HG02678 (cell line): ENCODE data around the gene IFI27.
"Not testable (repeated sequence)": the region's sequence is repeated elsewhere in the genome, so short reads cannot be mapped to it uniquely, and the experiment has no call there.

Experiments
- ATAC-seq: cut with Tn5 transposase; IDR thresholded peaks from one replicate; pipeline ENCODE4 v1.9.1; 2021; ENCODE audit warnings: mild to moderate bottlenecking, moderate library complexity; ENCODE audit not compliant: unreplicated experiment

Gene IFI27

DNA sequence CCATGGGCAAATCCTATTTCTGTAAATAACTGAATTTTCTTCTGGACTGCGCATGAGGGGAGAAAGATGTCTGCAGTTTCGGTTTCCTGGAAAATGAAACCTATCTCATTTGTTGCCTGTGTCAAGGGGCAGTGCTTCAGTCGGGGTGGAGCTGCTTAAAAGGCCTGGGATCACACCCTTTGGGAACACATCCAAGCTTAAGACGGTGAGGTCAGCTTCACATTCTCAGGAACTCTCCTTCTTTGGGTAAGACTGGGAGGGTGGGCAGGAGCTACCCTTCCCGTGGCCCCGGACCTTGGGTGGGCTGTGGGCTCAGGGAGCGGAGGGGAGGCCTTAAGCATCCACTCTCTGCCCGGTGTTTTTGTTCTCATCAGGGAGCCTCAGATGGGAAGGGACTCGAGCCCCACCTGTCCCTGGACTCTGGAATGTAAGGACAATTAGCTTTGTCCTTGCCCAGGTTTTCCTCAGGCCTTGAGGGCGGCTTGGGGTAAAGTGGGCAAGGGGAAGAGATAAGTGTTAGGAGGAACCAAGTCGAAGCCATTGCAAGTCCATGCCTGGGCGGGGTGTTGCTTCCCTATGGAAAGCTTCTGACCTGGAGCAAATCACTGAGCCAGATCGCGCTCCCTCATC, at the start of gene IFI27:
TSS of gene IFI27 (plus strand) at position 185 of the 630 bp plus-strand sequence.
- ATAC-seq: no peak

DNA sequence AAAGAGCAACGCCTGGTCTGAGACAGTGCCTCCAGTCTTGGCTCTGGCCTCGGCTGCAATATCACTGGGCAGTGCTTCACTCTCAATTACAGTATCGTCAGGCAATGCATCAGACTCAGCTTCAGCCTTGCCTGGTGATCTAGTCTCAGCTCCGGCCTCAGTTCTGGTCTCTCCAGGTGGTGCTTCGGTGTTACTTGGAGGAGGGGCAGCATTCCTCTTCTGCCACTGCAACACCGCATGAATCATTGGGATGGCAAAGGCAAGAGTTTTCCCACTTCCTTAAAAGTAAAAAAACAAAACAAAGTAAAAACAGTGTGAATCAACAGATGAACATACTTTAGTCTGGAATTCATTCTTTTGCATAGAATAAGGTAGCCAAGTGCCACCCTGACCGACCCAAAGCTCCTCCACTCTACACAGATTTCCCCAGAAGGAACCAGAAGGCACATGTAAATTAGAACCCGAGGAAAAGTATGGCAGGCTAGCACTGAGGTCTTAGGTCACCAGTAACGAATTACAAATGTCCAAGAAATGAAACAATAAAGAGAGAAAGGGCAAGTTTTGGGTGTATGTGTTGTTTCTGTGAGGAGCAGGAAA, 48.1 kb upstream of the IFI27 start:
- ATAC-seq: no peak

DNA sequence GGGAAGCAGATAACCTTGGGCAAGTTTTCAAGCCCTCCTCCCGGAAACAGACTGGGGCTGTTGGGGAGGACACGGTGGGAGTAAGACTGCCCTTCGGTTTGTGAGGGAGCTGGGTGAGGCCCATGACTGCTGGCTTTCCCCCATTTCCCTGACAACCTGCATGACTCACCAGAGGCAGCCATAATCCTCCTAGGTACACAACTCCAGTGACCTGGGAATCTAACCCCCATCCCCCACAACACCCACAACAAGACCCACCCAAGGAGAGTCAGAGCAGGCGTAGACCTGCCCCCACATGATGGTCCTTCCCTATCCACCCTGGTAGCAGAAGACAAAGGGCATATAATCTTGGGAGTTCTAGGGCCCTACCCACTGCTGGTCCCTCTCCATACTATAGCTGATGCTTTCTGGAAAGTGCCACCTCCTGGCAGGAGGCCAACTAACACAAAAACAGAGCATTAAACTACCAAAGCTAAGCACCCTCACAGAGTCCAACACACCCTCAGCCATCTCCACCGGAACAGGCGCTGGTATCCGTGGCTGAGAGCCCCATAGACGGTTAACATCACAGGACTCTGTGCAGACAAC, 44.4 kb upstream of the IFI27 start:
- no peak for ATAC-seq

DNA sequence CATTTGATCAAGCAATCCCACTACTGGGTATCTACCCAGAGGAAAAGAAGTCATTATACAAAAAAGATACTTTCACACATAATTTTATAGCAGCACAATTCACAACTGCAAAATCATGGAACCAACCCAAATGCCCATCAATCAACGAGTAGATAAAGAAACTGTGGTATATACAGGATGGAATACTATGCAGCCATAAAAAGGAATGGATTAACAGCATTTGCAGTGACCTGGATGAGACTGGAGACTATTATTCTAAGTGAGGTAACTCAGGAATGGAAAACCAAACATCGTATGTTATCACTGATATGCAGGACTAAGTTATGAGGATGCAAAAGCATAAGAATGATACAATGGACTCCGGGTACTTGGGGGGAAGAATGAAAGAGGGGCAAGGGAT, 38.5 kb upstream of the IFI27 start:
- not testable (repeated sequence) for ATAC-seq

DNA sequence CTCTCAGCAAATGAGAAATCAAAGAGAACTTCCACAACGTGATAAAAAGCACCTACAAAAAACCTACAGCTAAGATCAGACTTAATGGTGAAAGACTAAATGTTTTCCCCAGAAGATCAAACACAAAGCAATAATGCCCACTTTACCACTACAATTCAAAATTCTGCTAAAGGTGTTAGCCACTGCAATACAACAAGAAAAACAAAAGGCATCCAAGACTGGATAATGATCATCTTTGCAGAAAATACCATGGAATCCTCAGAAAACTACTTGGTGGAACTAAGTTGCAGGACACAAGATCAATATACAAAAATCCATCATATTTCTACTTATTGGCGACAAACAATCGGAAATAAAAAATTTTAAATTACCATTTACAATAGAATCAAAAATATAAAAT, 36.0 kb upstream of the IFI27 start:
- ATAC-seq: no peak

DNA sequence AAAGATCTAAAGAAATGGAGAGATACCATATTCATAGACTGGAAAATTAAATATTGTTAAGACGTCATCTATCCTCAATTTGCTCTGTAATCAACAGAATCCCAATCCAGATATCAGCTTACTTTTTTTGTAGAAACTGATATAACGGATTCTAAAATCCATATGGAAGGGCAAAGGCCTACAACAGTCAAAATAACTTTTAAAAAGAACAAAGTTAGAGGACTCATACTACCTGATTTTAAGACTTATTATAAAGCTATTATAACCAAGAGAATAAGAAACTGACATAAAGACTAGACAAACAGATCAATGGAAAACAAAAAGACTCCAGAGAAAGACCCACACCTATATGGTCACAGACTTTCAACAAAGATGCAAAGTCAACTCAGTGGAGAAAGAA, 35.5 kb upstream of the IFI27 start:
- no peak for ATAC-seq

DNA sequence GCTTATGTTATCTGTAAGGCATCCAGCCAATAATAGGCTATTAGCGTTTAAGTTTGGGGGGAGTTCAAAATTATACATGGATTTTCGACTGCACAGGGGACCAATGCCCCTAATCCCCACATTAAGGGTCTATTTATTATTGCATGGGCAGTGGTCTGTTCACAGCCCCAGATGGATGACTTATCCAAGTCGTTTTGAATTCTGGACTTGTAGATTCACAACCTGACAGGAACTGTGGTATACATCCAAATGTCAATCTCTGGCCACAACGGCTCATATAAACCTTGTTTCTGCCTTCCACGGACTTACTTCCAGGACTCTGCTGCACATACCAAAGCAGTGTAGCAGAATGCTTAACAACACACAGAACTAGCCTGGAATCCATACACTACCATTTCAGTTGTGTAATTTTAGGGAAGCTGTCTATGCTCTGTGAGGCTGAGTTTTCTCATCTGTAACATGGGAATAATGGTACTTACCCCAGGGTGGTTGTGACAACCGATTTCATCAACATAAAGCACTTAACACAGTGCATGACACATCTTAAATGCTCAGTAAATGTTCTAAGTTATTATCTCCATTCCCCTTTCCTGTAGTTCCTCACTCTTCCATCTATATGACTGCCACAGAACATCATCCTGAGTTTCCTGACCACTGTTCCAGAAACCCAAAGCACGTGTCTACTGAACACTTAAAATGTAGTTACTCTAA, 33.3 kb upstream of the IFI27 start:
- no peak for ATAC-seq

DNA sequence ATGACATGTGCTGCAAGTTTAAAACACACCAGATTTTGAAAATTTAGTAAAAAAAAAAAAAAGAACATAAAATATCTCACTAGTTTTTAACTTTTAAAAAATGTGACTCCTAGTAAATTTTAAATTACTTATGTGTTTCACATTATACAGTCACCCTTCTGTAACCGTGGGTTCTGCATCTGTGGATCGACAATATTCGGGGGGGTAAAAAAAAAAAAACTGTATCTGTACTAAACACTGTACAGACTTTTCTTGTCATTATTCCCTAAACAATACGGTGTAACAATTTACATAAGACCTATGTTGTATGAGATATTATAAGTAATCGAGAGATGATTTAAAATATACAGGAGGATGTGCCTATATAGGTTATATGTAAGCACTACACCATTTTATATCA, 32.7 kb upstream of the IFI27 start:
- no peak for ATAC-seq

DNA sequence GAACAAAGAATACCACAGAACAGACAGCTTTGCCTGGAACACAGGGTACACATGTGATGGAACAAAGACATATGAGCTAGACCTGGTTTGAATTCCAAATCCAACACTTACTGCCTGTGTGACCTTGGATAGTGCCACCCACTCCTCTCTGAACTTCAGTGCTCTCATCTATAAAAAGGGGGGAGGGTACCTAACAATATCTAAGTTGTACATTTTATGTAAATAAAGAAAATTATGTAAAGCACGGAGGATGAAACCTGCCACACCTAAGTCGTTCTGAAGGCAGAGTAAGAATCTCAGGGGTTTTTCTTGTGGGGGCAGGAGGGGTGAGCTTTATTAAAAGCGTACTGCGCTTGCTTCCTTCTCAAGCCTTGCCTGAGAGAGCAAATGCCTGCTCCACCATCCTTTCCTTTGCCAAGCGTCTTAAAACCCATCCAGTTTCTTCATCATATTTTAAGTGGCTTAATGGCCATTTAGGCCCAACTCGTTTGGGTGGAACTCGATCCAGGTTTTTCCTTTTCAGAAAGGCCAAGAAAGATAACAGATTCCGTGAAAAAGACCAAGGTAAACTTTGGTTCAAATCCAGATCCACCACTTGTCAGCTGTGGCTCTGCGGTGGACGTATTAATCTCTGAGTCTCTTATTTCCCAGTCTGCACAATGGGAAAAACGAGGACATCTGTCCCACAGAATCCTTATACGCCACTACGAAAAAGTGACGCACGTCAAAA, 30.5 kb upstream of the IFI27 start:
- no peak for ATAC-seq

DNA sequence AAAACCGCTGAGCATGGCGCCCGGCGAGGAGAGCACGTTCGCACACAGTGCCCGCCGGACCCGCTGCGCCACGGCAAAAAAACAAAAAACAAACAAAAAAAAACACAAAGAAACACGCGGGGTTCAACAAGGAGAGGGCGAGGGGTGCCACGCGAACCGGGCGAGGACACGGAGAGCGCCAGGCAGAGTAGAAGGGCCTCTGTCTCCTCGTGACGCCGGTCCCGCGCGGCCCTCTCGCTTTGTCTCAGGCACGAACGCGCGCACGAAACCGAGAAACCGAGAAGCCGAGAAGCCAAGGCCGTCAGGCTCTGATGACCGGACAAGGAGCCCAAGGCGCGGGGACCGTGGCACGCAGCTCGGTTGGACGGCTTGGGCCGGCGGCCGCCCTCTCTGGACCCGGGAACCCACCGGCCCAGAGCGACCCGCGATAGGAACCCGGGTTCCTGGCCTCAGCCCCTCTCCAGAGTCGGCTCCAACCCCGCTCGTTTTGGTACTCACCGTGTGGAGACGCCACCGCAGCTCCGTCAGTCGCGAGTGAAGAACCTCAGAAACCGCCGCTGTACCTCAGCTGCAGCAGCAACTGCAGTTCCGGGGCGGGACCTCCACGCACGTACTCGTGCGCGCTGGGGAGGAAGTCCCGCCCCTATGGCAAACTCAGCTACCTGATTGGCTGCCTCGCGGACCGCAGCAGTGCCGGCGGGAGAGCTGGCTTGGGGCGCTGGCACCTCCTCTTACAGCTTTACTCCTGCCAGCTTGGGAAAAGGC, 29.7 kb upstream of the IFI27 start, which contains the start of the genes DDX24 and IFI27L1:
TSS of gene DDX24 (minus strand) at position 582 of the 765 bp plus-strand sequence. CDS start 1,460 bp downstream, outside the sequence.
TSS of gene IFI27L1 (plus strand) at position 690 of the 765 bp plus-strand sequence. CDS start 15,628 bp downstream, outside the sequence.
- peak; percentile 99 for ATAC-seq

DNA sequence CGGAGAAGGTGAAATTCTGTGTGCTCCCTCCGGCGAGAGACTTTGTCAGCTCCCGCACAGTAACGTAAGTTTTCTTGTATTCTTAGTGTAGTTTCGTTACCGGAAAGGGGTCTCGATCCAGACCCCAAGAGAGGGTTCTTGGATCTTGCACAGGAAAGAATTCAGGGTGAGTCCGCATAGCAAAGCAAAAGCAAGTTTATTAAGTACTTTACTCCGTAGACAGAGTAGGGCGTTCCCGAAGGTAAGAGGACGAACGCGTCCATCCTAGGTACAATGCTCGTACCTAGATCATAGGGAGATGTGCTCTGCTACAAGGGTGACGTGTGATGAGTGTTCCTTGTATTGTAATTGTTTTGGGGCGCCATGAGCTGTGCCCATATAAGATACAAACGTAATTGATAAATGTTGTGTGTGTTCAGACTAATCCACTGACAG, 29.1 kb upstream of the IFI27 start:
- ATAC-seq: peak; percentile 26

DNA sequence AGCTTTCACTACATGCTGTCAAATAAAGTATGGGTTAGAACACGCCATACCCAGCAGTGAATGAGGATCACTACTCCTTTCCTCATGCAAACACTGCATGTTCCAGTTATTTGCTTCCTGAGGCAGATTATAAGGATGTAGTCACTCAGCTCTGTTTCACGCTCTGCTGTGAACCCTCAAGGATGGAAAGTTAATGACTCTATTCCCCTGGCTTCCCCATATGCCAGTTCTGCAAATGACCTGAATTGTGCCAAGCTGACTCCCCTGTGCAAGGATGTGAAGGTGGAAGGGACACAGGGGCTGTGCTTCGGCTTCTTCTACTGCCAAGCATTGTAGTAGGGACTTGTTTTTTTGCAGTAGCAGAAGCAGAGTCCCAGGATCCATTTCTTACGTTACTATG, 22.6 kb upstream of the IFI27 start:
- no peak for ATAC-seq

DNA sequence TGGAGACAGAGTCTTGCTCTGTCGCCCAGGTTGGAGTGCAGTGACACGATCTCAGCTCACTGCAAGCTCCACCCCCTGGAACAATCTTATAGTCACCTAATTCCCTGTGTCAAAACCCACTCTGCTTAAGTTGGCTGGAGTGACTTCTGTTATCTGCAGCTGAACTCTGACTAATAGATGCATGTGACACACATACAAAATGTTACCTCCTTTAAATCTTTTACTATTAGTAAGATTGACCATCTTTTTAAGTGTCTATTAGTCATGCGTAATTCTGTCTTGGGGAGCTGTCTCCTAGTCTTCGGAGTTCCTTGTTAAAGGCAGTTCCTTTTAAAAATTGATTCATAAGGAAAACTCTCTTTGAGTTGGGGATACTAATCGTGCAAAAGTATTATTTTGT, 22.0 kb upstream of the IFI27 start:
- ATAC-seq: no peak

DNA sequence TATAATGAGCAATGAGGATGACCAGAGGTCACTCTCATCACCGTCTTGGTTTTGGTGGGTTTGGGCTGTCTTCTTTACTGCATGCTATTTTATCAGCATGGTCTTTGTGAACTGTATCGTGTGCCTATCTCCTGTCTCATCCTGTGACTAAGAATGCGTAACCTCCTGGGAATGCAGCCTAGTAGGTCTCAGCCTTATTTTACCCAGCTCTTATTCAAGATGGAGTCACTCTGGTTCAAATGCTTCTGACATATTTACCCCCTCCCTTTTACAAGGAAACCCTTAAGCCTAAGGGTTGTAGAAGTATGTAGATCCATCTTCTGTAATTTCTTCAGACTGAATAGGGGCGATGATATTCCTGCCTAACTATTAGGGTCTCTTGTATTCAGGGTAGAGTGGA, 21.1 kb upstream of the IFI27 start:
- no peak for ATAC-seq

DNA sequence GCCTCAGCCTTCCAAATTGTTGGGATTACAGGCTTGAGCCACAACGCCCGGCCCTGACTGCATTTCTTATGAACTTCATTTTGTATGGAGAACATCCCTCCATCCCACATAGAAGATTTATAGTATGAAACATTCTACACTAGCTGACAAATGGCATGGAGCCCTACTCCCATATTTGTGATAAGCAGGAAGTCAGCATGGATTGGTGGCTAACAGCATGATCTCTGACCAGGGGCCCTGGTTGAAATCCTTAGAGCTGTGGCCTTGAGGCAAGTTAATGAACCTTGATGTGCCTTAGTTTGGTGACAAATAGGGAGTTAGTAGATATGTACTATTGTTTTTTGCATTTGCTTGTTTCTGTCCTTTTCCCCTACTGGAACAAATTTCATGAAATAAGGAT, 17.1 kb upstream of the IFI27 start:
- ATAC-seq: no peak

DNA sequence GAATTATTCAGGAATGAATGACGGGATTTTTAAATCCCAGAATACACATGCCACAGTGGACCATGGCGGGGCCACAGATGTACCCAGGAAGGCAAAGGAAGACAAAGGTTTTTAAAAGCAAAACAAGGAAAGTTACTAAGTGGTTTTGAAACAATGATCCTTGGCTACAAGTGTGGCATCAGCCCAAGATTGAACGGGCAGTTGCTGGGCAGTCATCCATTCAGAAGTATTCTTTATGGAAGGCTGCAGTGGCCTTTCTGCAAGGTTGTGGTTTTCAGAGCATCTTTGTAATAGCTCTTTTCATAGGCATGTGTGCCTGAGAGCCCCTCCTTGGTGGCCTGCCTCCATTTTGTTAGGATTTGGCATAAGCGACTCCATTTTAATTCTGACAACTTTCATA, 13.4 kb upstream of the IFI27 start:
- no peak for ATAC-seq

DNA sequence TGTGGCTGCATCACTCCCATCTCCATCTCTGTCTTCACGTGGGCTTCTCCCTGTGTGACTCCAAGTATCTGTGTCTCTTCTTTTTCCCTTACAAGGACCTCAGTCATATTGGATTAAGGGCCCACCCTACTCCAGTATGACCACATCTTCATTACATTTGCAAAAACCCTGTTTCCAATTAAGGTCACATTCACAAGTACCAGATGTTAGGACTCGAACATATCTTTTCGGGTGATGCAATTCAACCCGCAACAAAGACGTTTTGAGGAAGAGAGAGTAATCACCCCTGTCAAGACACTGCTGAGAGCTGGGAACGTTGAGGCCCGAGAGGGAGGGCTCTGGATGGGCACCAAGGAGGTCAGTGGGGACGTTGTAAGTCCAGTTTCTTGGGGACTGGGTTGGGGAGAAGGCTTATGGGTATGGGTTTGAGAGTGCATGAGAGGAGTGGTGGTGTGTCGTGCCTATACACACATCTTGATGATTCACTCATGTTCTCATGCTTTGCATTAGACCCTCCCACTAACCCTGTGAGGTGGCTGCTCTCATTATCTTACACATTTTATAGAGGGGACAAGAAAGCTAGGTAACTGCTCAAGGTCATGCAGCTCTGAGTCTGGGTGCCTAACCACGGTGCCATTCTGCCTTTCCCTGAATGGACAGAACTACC, 12.1 kb upstream of the IFI27 start:
- no peak for ATAC-seq

DNA sequence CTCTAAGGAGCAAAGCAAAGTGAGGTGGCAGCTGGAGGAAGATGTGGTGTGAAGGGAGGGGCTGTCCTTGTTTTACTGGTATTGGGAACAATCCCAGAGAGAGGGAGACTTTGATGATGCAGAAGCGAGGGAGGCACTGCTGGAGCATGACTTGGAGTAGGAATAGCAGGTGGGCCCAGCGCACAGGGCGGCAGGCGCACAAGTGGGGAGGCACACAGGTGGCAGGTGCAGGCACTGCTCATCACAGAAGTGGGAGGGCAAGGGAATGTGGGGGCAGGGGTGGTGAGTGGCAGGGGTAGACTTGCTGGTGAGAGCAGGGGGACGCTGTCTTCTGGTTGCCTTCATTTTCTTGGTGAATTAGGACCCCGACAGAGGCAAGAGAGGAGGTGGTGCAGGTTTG, 11.5 kb upstream of the IFI27 start:
- ATAC-seq: no peak

DNA sequence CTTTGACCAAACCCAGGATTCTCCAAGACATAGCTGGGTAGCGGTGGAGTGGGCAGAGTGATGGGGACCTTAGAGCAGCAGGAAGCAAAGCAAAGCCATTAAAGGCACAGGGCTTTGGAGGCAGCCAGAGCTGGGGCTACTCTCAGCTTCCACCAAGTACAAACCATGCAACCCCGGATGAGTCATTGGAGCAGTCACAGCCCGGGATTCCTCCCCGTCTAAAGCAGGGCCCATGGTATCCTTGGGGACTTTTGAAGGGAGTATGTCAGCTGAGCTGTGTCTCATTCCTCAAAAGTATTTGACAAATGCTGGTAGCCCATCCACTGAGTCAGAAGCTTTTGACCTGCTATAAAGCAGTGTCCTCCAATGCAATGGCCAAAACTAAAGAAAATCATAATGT, 9.7 kb upstream of the IFI27 start:
- ATAC-seq: no peak

DNA sequence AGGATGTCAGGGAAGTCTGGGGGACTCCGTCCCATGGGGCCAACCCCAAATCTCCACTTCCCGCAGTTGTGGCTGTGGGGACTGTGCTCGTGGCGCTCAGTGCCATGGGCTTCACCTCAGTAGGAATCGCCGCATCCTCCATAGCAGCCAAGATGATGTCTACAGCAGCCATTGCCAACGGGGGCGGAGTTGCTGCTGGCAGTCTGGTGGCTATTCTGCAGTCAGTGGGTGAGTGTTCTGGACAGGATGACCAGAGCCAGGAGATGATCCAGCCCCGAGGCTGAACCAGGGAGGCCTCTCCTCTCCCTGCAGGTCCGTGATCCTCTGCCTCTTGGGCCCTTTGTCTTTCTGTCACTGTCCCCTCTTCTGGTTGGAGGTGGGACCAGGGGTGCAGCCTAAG, 8.8 kb upstream of the IFI27 start:
- no peak for ATAC-seq
